DND-41 (cell line): ENCODE data around the gene PSTPIP1.

Experiments used
- CTCF ChIP-seq: IDR thresholded peaks from 2 replicates; pipeline ENCODE4 v1.5.1; 2012; ENCODE audit warnings: borderline replicate concordance, low read length, moderate library complexity, mild to moderate bottlenecking; ENCODE audit not compliant: poor library complexity, severe bottlenecking; ENCODE audit errors: extremely low read depth
- EZH2 ChIP-seq: IDR thresholded peaks from 3 replicates; pipeline ENCODE4 v1.6.1; 2012; ENCODE audit warnings: borderline replicate concordance, low read depth, mild to moderate bottlenecking, moderate library complexity, low read length, inconsistent platforms; ENCODE audit not compliant: severe bottlenecking

GRCh38 chr15:76994496-76994895, 430 bp upstream of the PSTPIP1 start:
- TF ChIP-seq EZH2 (no peak), CTCF (no peak)
